ENCODE data around the gene HTT.
A peak's percentile ranks its signal among the peaks of the same experiment; 100 is the strongest.

Gene HTT
- long read RNA-seq, partial matches to known transcripts: 13 of 19 reads
- long read RNA-seq, other reads (novel, unspliced or antisense): 6 of 19 reads

- peak within 1 kb of the TSS; percentile 69 for H3K27ac ChIP-seq (replicated peaks)
- peak; percentile 81 to 94 for DNase-seq (ENCODE audit: low read depth in 1 of 2, low spot score in 1 of 2)
- peak; percentile 67; the same call in 1 of the 2 replicates for TF ChIP-seq POLR2AphosphoS5 (IDR thresholded peaks at IDR 0.05; ENCODE audit: low read depth)
- TF ChIP-seq CTCF (IDR thresholded peaks at IDR 0.05; ENCODE audit: insufficient read depth, low read length): no peak
- peak within 1 kb of the TSS; percentile 97 for H3K4me3 ChIP-seq (replicated peaks; ENCODE audit: insufficient read depth, low read length)
- H3K27me3 ChIP-seq (ENCODE audit: insufficient read depth, poor library complexity, severe bottlenecking): no peaks in the 10 kb centered on the region
Observed at GRCh38 chr4:3074078-3074845, at the start of gene HTT, which contains the start of gene HTT-AS. Gene HTT (plus strand): TSS chr4:3074681. CDS start chr4:3074826, 145 bp downstream. Gene HTT-AS (minus strand): TSS chr4:3074538.

DNA sequence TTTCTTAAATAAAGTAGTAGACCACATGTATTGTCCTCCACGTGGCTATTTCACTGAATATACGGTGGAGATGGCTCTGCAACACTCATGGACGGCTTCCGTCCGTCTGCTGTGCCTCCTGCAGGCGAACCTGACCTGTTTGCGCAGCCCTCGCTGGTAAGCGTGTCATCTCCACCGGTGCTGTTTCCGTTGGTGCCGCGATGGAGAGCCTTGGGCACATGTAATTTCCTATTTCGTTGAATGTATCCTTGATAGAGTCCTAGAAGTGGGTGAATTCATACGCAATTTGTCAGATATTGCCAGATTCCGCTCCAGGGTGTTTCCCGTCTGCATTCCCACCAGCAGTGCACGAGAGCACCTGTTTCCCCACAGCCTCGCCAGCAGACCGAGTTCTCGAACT, 48.6 kb upstream of the HTT start:
- TF ChIP-seq GABPA (IDR thresholded peaks at IDR 0.05; ENCODE audit: low read depth) (no peak), CTCF (IDR thresholded peaks at IDR 0.05; ENCODE audit: insufficient read depth, low read length) (no peak), POLR2AphosphoS5 (IDR thresholded peaks at IDR 0.05; ENCODE audit: low read depth) (no peak), REST (IDR thresholded peaks at IDR 0.05; ENCODE audit: insufficient replicate concordance, low read depth) (no peak), SPI1 (IDR thresholded peaks at IDR 0.05; ENCODE audit: borderline replicate concordance, low read depth) (no peak)
- Histone ChIP-seq H3K4me3 (replicated peaks; ENCODE audit: insufficient read depth, low read length) (no peak overlapping the region), H3K27me3 (ENCODE audit: insufficient read depth, poor library complexity, severe bottlenecking) (no peaks in the 10 kb centered on the region), H3K27ac (replicated peaks) (no peak overlapping the region)
- DNase-seq (ENCODE audit: low read depth in 1 of 2, low spot score in 1 of 2): no peak

GRCh38 chr4:3026540-3026939, 47.9 kb upstream of the HTT start:
- no peak for DNase-seq (ENCODE audit: low read depth in 1 of 2, low spot score in 1 of 2)
- Histone ChIP-seq H3K27ac (replicated peaks) (no peak overlapping the region), H3K27me3 (ENCODE audit: insufficient read depth, poor library complexity, severe bottlenecking) (no peaks in the 10 kb centered on the region), H3K4me3 (replicated peaks; ENCODE audit: insufficient read depth, low read length) (no peak overlapping the region)
- TF ChIP-seq CTCF (IDR thresholded peaks at IDR 0.05; ENCODE audit: insufficient read depth, low read length) (no peak), POLR2AphosphoS5 (IDR thresholded peaks at IDR 0.05; ENCODE audit: low read depth) (no peak), GABPA (IDR thresholded peaks at IDR 0.05; ENCODE audit: low read depth) (no peak), SPI1 (IDR thresholded peaks at IDR 0.05; ENCODE audit: borderline replicate concordance, low read depth) (no peak), REST (IDR thresholded peaks at IDR 0.05; ENCODE audit: insufficient replicate concordance, low read depth) (no peak)
